Natural killer cell (primary cell): ENCODE data around the gene KRT36. TPM values are rescaled to one million over a fixed set of nuclear protein-coding genes. Genes with fewer than 3 reads are reported as not detected.

Experiments used
- ATAC-seq, 3 donors: fragments of 150-1000 bp in 2 of 3; fragments of 200-7000 bp in 1 of 3; cut with Tn5 transposase; 1 replicate in 1 of 3; 2 replicates in 2 of 3; pipeline ENCODE4 v1.10.0; 2021; ENCODE audit warnings: mild to moderate bottlenecking in 2 of 3, moderate library complexity in 2 of 3
- DNase-seq, 2 donors: peaks; one replicate each; pipeline versions ENCODE4 v3.0.0 to v3.0.0-alpha.2; 2013 to 2021; ENCODE audit warnings: mixed read lengths in 1 of 2
- H3K27ac ChIP-seq: one replicate; pipeline ENCODE4 v1.5.1; 2013; ENCODE audit warnings: mild to moderate bottlenecking, low read length
- H3K27me3 ChIP-seq: one replicate; pipeline ENCODE4 v1.6.1; 2013; ENCODE audit warnings: low read length; ENCODE audit not compliant: control insufficient read depth, insufficient read depth
- H3K36me3 ChIP-seq: one replicate; pipeline ENCODE4 v1.6.1; 2013; ENCODE audit warnings: low read length; ENCODE audit not compliant: control insufficient read depth, insufficient read depth
- H3K4me1 ChIP-seq: one replicate; pipeline ENCODE4 v1.6.1; 2013; ENCODE audit warnings: low read length; ENCODE audit not compliant: control insufficient read depth, insufficient read depth
- H3K4me3 ChIP-seq: one replicate; pipeline ENCODE4 v1.5.1; 2013; ENCODE audit warnings: low read length
- H3K9me3 ChIP-seq: one replicate; pipeline ENCODE4 v1.6.1; 2013; ENCODE audit warnings: low read length; ENCODE audit not compliant: control insufficient read depth, insufficient read depth
- H3K27ac Mint-ChIP-seq, 2 donors: one replicate each; pipeline ENCODE4 v1.8.0; 2022; ENCODE audit warnings: mild to moderate bottlenecking in 2 of 2, mixed read lengths in 2 of 2, moderate library complexity in 1 of 2
- H3K27me3 Mint-ChIP-seq, 2 donors: one replicate each; pipeline ENCODE4 v1.8.0; 2022; ENCODE audit warnings: low read depth in 2 of 2, mixed read lengths in 2 of 2
- H3K36me3 Mint-ChIP-seq: one replicate; pipeline ENCODE4 v1.8.0; 2022; ENCODE audit warnings: mixed read lengths
- H3K4me1 Mint-ChIP-seq, 2 donors: one replicate each; pipeline ENCODE4 v1.8.0; 2022; ENCODE audit warnings: mixed read lengths in 2 of 2
- H3K4me3 Mint-ChIP-seq: one replicate; pipeline ENCODE4 v1.8.0; 2022; ENCODE audit warnings: mild to moderate bottlenecking, moderate library complexity, mixed read lengths
- H3K9me3 Mint-ChIP-seq, 2 donors: one replicate each; pipeline ENCODE4 v1.8.0; 2022; ENCODE audit warnings: mixed read lengths in 2 of 2
- CTCF ChIP-seq: fragments of 200-600 bp; IDR thresholded peaks from one replicate; pipeline ENCODE4 v1.8.0; 2022; ENCODE audit warnings: antibody characterized with exemption
- WGBS: methylation state at CpG from one replicate; pipeline ENCODE4 v1.1.7; 2013; ENCODE audit warnings: missing lambda C conversion rate; ENCODE audit not compliant: insufficient coverage; 5-methylcytosine and 5-hydroxymethylcytosine counted together
- intact Hi-C: fragments of 100-400 bp; cut with micrococcal nuclease; formaldehyde crosslinking; loops from one replicate; pipeline ENCODE4 v1.14.2; 2022
- total RNA-seq, 4 donors: library from RNA; stranded (reverse); fragments of 120-200 nt in 1 of 4; gene quantifications; one replicate each; pipeline versions ENCODE4 v1.2.3 to v1.2.4, GENCODE V29; 2013 to 2022

Gene KRT36
- total RNA-seq, 3 donors from 2014 or later (not counting 1 experiment from before 2014, with no cell fraction given): not detected

GRCh38 chr17:41529491-41529915 is 39.8 kb upstream of the KRT36 start:
- no peak for TF ChIP-seq CTCF
- H3K36me3 ChIP-seq: no peaks in the 10 kb centered on the region
- peaks cover 0 to 5% of the 10 kb centered on the region in 2 donors for H3K4me1 Mint-ChIP-seq
- no peaks in the 10 kb centered on the region for H3K9me3 Mint-ChIP-seq
- no peak overlapping the region for H3K4me3 Mint-ChIP-seq
- H3K27me3 ChIP-seq: peaks cover 26% of the 10 kb centered on the region
- 65% methylated on average over 5 of the region's 5 CpGs for WGBS
- ATAC-seq (no peak), DNase-seq (no peak)
- H3K27me3 Mint-ChIP-seq: peaks cover 49 to 52% of the 10 kb centered on the region in 2 donors
- no peak overlapping the region for H3K4me3 ChIP-seq
- H3K9me3 ChIP-seq: no peaks in the 10 kb centered on the region
- no peak overlapping the region for H3K27ac ChIP-seq
- no peak overlapping the region for H3K27ac Mint-ChIP-seq
- peaks cover 16% of the 10 kb centered on the region for H3K4me1 ChIP-seq
- intact Hi-C loops: no loop called here
- no peaks in the 10 kb centered on the region for H3K36me3 Mint-ChIP-seq

- Histone ChIP-seq H3K4me1 (peaks cover 16% of the 10 kb centered on the region), H3K36me3 (no peaks in the 10 kb centered on the region), H3K9me3 (no peaks in the 10 kb centered on the region), H3K27me3 (peaks cover 26% of the 10 kb centered on the region), H3K4me3 (no peak overlapping the region), H3K27ac (no peak overlapping the region)
- no peak for ATAC-seq
- Mint-ChIP-seq H3K27ac (no peak overlapping the region), H3K36me3 (no peaks in the 10 kb centered on the region), H3K4me3 (no peak overlapping the region), H3K9me3 (no peaks in the 10 kb centered on the region), H3K27me3 (peaks cover 49 to 52% of the 10 kb centered on the region in 2 donors), H3K4me1 (peaks cover 0 to 5% of the 10 kb centered on the region in 2 donors)
- no peak for TF ChIP-seq CTCF
- intact Hi-C loops: no loop called here
- DNase-seq: no peak
- 32% methylated on average over 10 of the region's 10 CpGs for WGBS
These were observed 39.2 kb upstream of the KRT36 start for GRCh38 chr17:41528959-41529353.

GRCh38 chr17:41527063-41528023 is 37.6 kb upstream of the KRT36 start:
- ATAC-seq: no peak
- Histone ChIP-seq H3K4me1 (peaks cover 16% of the 10 kb centered on the region), H3K27me3 (peaks cover 26% of the 10 kb centered on the region), H3K4me3 (no peak overlapping the region), H3K27ac (no peak overlapping the region), H3K9me3 (no peaks in the 10 kb centered on the region), H3K36me3 (no peaks in the 10 kb centered on the region)
- WGBS: 12% methylated on average over 62 of the region's 62 CpGs
- peaks cover 0 to 5% of the 10 kb centered on the region in 2 donors for H3K4me1 Mint-ChIP-seq
- no peaks in the 10 kb centered on the region for H3K9me3 Mint-ChIP-seq
- no peak overlapping the region for H3K27ac Mint-ChIP-seq
- no peaks in the 10 kb centered on the region for H3K36me3 Mint-ChIP-seq
- intact Hi-C loops: no loop called here
- H3K27me3 Mint-ChIP-seq: peaks cover 42 to 44% of the 10 kb centered on the region in 2 donors
- H3K4me3 Mint-ChIP-seq: peak overlapping the region; percentile 6
- no peak for TF ChIP-seq CTCF
- peak in 1 of 2 donors; percentile 16 for DNase-seq
